Activated naive CD4-positive, alpha-beta T cell treated with Interleukin-2 at 50 U/mL for 16 hours (primary cell): ENCODE measurements around the gene FMO4.
"Not testable (repeated sequence)": the region's sequence is repeated elsewhere in the genome, so short reads cannot be mapped to it uniquely, and the experiment has no call there.

Experiments used
- DNase-seq: peaks from one replicate; pipeline ENCODE4 v3.0.0-alpha.2; 2020

The FMO4 gene

GRCh38 chr1:171313835-171314320 lies at the start of gene FMO4:
TSS of gene FMO4 (plus strand) at chr1:171314183. CDS start at chr1:171319826, 5,643 bp downstream.
- peak; percentile 79 for DNase-seq

- DNase-seq: no peak
Measured at GRCh38 chr1:171265686-171266085, 48.3 kb upstream of the FMO4 start.

GRCh38 chr1:171266930-171267329 lies 47.1 kb upstream of the FMO4 start:
- DNase-seq: no peak

- no peak for DNase-seq
Measured at GRCh38 chr1:171267391-171267790, 46.6 kb upstream of the FMO4 start.

- no peak for DNase-seq
Measured at GRCh38 chr1:171270806-171271205, 43.2 kb upstream of the FMO4 start.

- DNase-seq: no peak
Measured at GRCh38 chr1:171277534-171277933, 36.4 kb upstream of the FMO4 start.

GRCh38 chr1:171279234-171279633 lies 34.7 kb upstream of the FMO4 start:
- no peak for DNase-seq

GRCh38 chr1:171279678-171280077 lies 34.3 kb upstream of the FMO4 start:
- DNase-seq: no peak

- no peak for DNase-seq
Measured at GRCh38 chr1:171280599-171280998, 33.4 kb upstream of the FMO4 start.

- DNase-seq: no peak
Measured at GRCh38 chr1:171286032-171286705, 27.8 kb upstream of the FMO4 start.

- no peak for DNase-seq
Measured at GRCh38 chr1:171290621-171291020, 23.4 kb upstream of the FMO4 start.

- no peak for DNase-seq
Measured at GRCh38 chr1:171292799-171293198, 21.2 kb upstream of the FMO4 start.

GRCh38 chr1:171295383-171295782 lies 18.6 kb upstream of the FMO4 start:
- DNase-seq: not testable (repeated sequence)

GRCh38 chr1:171295821-171296220 lies 18.2 kb upstream of the FMO4 start:
- no peak for DNase-seq

- DNase-seq: no peak
Measured at GRCh38 chr1:171296897-171297296, 17.1 kb upstream of the FMO4 start.

- no peak for DNase-seq
Measured at GRCh38 chr1:171298696-171299095, 15.3 kb upstream of the FMO4 start.

- DNase-seq: no peak
Measured at GRCh38 chr1:171299342-171299741, 14.6 kb upstream of the FMO4 start.

- DNase-seq: no peak
Measured at GRCh38 chr1:171300401-171300800, 13.6 kb upstream of the FMO4 start.

GRCh38 chr1:171310661-171311087 lies 3.3 kb upstream of the FMO4 start:
- DNase-seq: no peak

- DNase-seq: no peak
Measured at GRCh38 chr1:171311771-171312558, 2.0 kb upstream of the FMO4 start.

- no peak for DNase-seq
Measured at GRCh38 chr1:171313319-171313834, 606 bp upstream of the FMO4 start.

- DNase-seq: no peak
Measured at GRCh38 chr1:171329251-171329650, 15.3 kb downstream of the FMO4 start.

GRCh38 chr1:171334024-171334640 lies 20.1 kb downstream of the FMO4 start:
- DNase-seq: no peak

GRCh38 chr1:171335964-171336363 lies 22.0 kb downstream of the FMO4 start:
- no peak for DNase-seq
